H1 (cell line): ENCODE data around the gene PRR35. TPM values are rescaled to one million over a fixed set of nuclear protein-coding genes. Genes with fewer than 3 reads are reported as not detected.

Source experiments
- CTCF ChIA-PET: fragments of 300-600 bp; sonication (Branson Sonifier 250); formaldehyde crosslinking; loops from one replicate; lab custom pipeline; 2021; ENCODE audit not compliant: partially characterized antibody; lab: Charles Lee
- POLR2A ChIA-PET: fragments of 300-600 bp; sonication (Branson Sonifier 250); formaldehyde crosslinking; loops from one replicate; lab custom pipeline; 2021; ENCODE audit warnings: inconsistent platforms; ENCODE audit not compliant: partially characterized antibody; lab: Charles Lee
- DNase-seq, 2 experiments: peaks; one replicate each; pipeline versions ENCODE4 v3.0.0 to v3.0.0-alpha.2; 2010 to 2022; ENCODE audit warnings: low spot score in 2 of 2, low read depth in 1 of 2, mixed read lengths in 1 of 2
- FAIRE-seq: peaks from 2 replicates; lab custom pipeline; 2011; peaks lifted over from hg19 to GRCh38; lab: Jason Lieb, UNC
- H2AFZ ChIP-seq: 2 replicates; pipeline ENCODE4 v1.8.1; 2012; ENCODE audit warnings: low read length, inconsistent platforms
- H2AK5ac ChIP-seq: 2 replicates; pipeline ENCODE4 v1.6.1; 2013; ENCODE audit warnings: low read depth, low read length
- H2BK120ac ChIP-seq: replicated peaks from 2 replicates; pipeline ENCODE3; 2013; ENCODE audit warnings: low read depth, low read length, inconsistent platforms
- H2BK12ac ChIP-seq: 2 replicates; pipeline ENCODE4 v1.6.1; 2013; ENCODE audit warnings: low read depth, low read length
- H2BK15ac ChIP-seq: 2 replicates; pipeline ENCODE4 v1.6.1; 2013; ENCODE audit warnings: low read length
- H2BK20ac ChIP-seq: 2 replicates; pipeline ENCODE4 v1.6.1; 2013; ENCODE audit warnings: low read length
- H2BK5ac ChIP-seq: 2 replicates; pipeline ENCODE4 v1.6.1; 2013; ENCODE audit warnings: low read depth, low read length
- H3K14ac ChIP-seq: 2 replicates; pipeline ENCODE4 v1.6.1; 2013; ENCODE audit warnings: inconsistent platforms; ENCODE audit not compliant: insufficient read length
- H3K18ac ChIP-seq: 2 replicates; pipeline ENCODE4 v1.6.1; 2013; ENCODE audit warnings: low read length; ENCODE audit errors: extremely low read depth
- H3K23ac ChIP-seq: 2 replicates; pipeline ENCODE4 v1.6.1; 2013; ENCODE audit warnings: inconsistent platforms; ENCODE audit not compliant: insufficient read length
- H3K23me2 ChIP-seq: 2 replicates; pipeline ENCODE4 v1.6.1; 2013; ENCODE audit warnings: low read depth, low read length
- H3K27ac ChIP-seq: 2 replicates; pipeline ENCODE4 v1.6.1; 2011; ENCODE audit warnings: low read depth, low read length, inconsistent platforms
- H3K27me3 ChIP-seq, 4 experiments: replicated peaks in 1 of 4; 1 replicate in 1 of 4; 2 replicates in 3 of 4; pipeline versions ENCODE4 v1.6.1 to v1.8.1; 2011 to 2013; ENCODE audit warnings: low read length in 3 of 4, mild to moderate bottlenecking in 3 of 4, inconsistent platforms in 2 of 4, mixed read lengths in 2 of 4, moderate library complexity in 1 of 4; ENCODE audit not compliant: control insufficient read depth in 3 of 4, insufficient read depth in 3 of 4; ENCODE audit errors: extremely low read depth in 1 of 4
- H3K36me3 ChIP-seq, 4 experiments: 2 replicates each; pipeline versions ENCODE4 v1.6.1 to v1.8.1; 2011 to 2013; ENCODE audit warnings: mild to moderate bottlenecking in 4 of 4, low read length in 3 of 4, moderate library complexity in 2 of 4, control low read depth in 1 of 4, inconsistent platforms in 1 of 4; ENCODE audit not compliant: insufficient read depth in 4 of 4, control insufficient read depth in 2 of 4
- H3K4ac ChIP-seq: replicated peaks from 2 replicates; pipeline ENCODE3; 2013; ENCODE audit warnings: low read length, low read depth, mixed read lengths, inconsistent platforms; ENCODE audit not compliant: insufficient read length
- H3K4me1 ChIP-seq, 4 experiments: replicated peaks in 1 of 4; 1 replicate in 1 of 4; 2 replicates in 3 of 4; pipeline versions ENCODE4 v1.6.1 to v1.8.1; 2011 to 2013; ENCODE audit warnings: low read length in 3 of 4, inconsistent platforms in 2 of 4, mixed read lengths in 1 of 4; ENCODE audit not compliant: insufficient read depth in 4 of 4, control insufficient read depth in 3 of 4
- H3K4me2 ChIP-seq, 2 experiments: 2 replicates each; pipeline versions ENCODE4 v1.6.1 to v1.8.1; 2011 to 2013; ENCODE audit warnings: low read depth in 2 of 2, low read length in 2 of 2, control low read depth in 1 of 2, inconsistent platforms in 1 of 2, mild to moderate bottlenecking in 1 of 2; ENCODE audit not compliant: insufficient read depth in 1 of 2
- H3K4me3 ChIP-seq, 4 experiments: fragments of 200-600, 300-600 bp in 1 of 4; sonication (generic), shearing (Covaris generic), sonication (Bioruptor Twin) in 1 of 4; 2 replicates each; pipeline versions ENCODE4 v1.5.1 to v1.8.1; 2011 to 2016; ENCODE audit warnings: low read length in 4 of 4, low read depth in 3 of 4, control low read depth in 2 of 4, inconsistent platforms in 2 of 4, mild to moderate bottlenecking in 2 of 4, mixed read lengths in 1 of 4, moderate library complexity in 1 of 4; ENCODE audit not compliant: insufficient read depth in 2 of 4; ENCODE audit errors: extremely low read depth in 1 of 4
- H3K56ac ChIP-seq: replicated peaks from 2 replicates; pipeline ENCODE3; 2013; ENCODE audit warnings: low read depth, mild to moderate bottlenecking, mixed read lengths, low read length, inconsistent platforms; ENCODE audit not compliant: insufficient read length
- H3K79me1 ChIP-seq: 2 replicates; pipeline ENCODE4 v1.6.1; 2013; ENCODE audit warnings: low read depth, low read length, control low read depth
- H3K79me2 ChIP-seq, 2 experiments: 2 replicates each; pipeline versions ENCODE4 v1.6.1 to v1.8.1; 2012 to 2013; ENCODE audit warnings: low read length in 2 of 2, mild to moderate bottlenecking in 2 of 2, inconsistent platforms in 1 of 2; ENCODE audit not compliant: insufficient read depth in 2 of 2, control insufficient read depth in 1 of 2
- H3K9ac ChIP-seq, 4 experiments: replicated peaks in 1 of 4; 1 replicate in 1 of 4; 2 replicates in 3 of 4; pipeline versions ENCODE4 v1.6.1 to v1.8.1; 2011 to 2013; ENCODE audit warnings: low read depth in 3 of 4, low read length in 3 of 4, control low read depth in 2 of 4, mild to moderate bottlenecking in 2 of 4, moderate library complexity in 2 of 4, inconsistent platforms in 1 of 4; ENCODE audit errors: extremely low read depth in 1 of 4
- H3K9me3 ChIP-seq, 2 experiments: 2 replicates each; pipeline versions ENCODE4 v1.6.1 to v1.8.1; 2012 to 2013; ENCODE audit warnings: mild to moderate bottlenecking in 2 of 2, moderate library complexity in 2 of 2, control low read depth in 1 of 2, inconsistent platforms in 1 of 2, low read depth in 1 of 2, low read length in 1 of 2, mixed read lengths in 1 of 2; ENCODE audit not compliant: insufficient read depth in 2 of 2
- H4K20me1 ChIP-seq, 2 experiments: replicated peaks in 1 of 2; 2 replicates each; pipeline versions ENCODE3 to v1.8.1; 2011 to 2013; ENCODE audit warnings: inconsistent platforms in 2 of 2, low read length in 2 of 2, mild to moderate bottlenecking in 1 of 2; ENCODE audit not compliant: insufficient read depth in 2 of 2, control insufficient read depth in 1 of 2
- H4K5ac ChIP-seq: 2 replicates; pipeline ENCODE4 v1.6.1; 2013; ENCODE audit warnings: low read length, low read depth, mixed read lengths, inconsistent platforms; ENCODE audit not compliant: insufficient read length
- H4K8ac ChIP-seq: 2 replicates; pipeline ENCODE4 v1.8.0; 2013; ENCODE audit warnings: mild to moderate bottlenecking, moderate library complexity, low read length, inconsistent platforms; ENCODE audit not compliant: insufficient read depth; ENCODE audit errors: extremely low read depth
- H4K91ac ChIP-seq: replicated peaks from 2 replicates; pipeline ENCODE3; 2013; ENCODE audit warnings: low read length, mixed read lengths, inconsistent platforms; ENCODE audit not compliant: insufficient read length
- CEBPB ChIP-seq: IDR thresholded peaks from 2 replicates; pipeline ENCODE4 v1.6.1; 2012; ENCODE audit warnings: low read depth, low read length
- CTBP2 ChIP-seq: IDR thresholded peaks from 2 replicates; pipeline ENCODE4 v1.7.0; 2011; ENCODE audit warnings: borderline replicate concordance, mild to moderate bottlenecking, moderate library complexity, mixed read lengths, low read length; ENCODE audit not compliant: insufficient read depth, insufficient read length
- EZH2 ChIP-seq: fragments of 200-600 bp; sonication (generic); IDR thresholded peaks from 2 replicates; pipeline ENCODE4 v1.7.1; 2012; ENCODE audit warnings: low read depth, mild to moderate bottlenecking, moderate library complexity, low read length, inconsistent platforms; ENCODE audit not compliant: severe bottlenecking
- FOSL1 ChIP-seq: IDR thresholded peaks from 2 replicates; pipeline ENCODE4 v1.6.1; 2011; ENCODE audit warnings: mild to moderate bottlenecking, low read depth, low read length, moderate library complexity; ENCODE audit not compliant: insufficient read depth
- NANOG ChIP-seq: IDR thresholded peaks from 2 replicates; pipeline ENCODE4 v1.6.1; 2011; ENCODE audit warnings: low read length, low read depth, mild to moderate bottlenecking, inconsistent platforms; ENCODE audit not compliant: insufficient read depth, poor library complexity, severe bottlenecking
- SIN3A ChIP-seq, 2 experiments: IDR thresholded peaks in 1 of 2; conservative IDR thresholded peaks in 1 of 2; 2 replicates each; pipeline ENCODE4 v1.6.1; 2011 to 2012; ENCODE audit warnings: low read length in 2 of 2, improper control_type of control experiment in 1 of 2, low read depth in 1 of 2, mild to moderate bottlenecking in 1 of 2
- SIX5 ChIP-seq: IDR thresholded peaks from 2 replicates; pipeline ENCODE4 v1.6.1; 2011; ENCODE audit warnings: mild to moderate bottlenecking, low read depth, low read length
- SP4 ChIP-seq: IDR thresholded peaks from 2 replicates; pipeline ENCODE4 v1.6.1; 2012; ENCODE audit warnings: low read length, inconsistent platforms
- TAF1 ChIP-seq: IDR thresholded peaks from 2 replicates; pipeline ENCODE4 v1.6.1; 2011; ENCODE audit warnings: mild to moderate bottlenecking, low read depth, low read length
- TBP ChIP-seq: IDR thresholded peaks from 2 replicates; pipeline ENCODE4 v1.6.1; 2011; ENCODE audit warnings: low read depth, low read length, improper control_type of control experiment
- WGBS, 2 experiments: shearing (Covaris generic) in 1 of 2; methylation state at CpG; one replicate each; pipeline versions ENCODE4 v1.1.6 to v1.1.7; 2013 to 2015; ENCODE audit warnings: low lambda C conversion rate in 2 of 2, mixed read lengths in 2 of 2, inconsistent platforms in 1 of 2, low coverage in 1 of 2, missing lambda C conversion rate in 1 of 2; ENCODE audit not compliant: insufficient replicate concordance in 2 of 2, insufficient coverage in 1 of 2, insufficient read length in 1 of 2; ENCODE audit errors: extremely low coverage in 1 of 2, missing lambda C conversion rate in 1 of 2; 5-methylcytosine and 5-hydroxymethylcytosine counted together
- polyA plus RNA-seq, 7 experiments: library from polyadenylated mRNA; depleted of rRNA in 3 of 7; stranded (reverse) in 5 of 7; unstranded in 2 of 7; fragments of >200 nt in 5 of 7; fragments of 200-250 nt in 2 of 7; gene quantifications; 1 replicate in 5 of 7; 2 replicates in 1 of 7; 4 replicates in 1 of 7; pipeline versions ENCODE4 v1.2.1 to v1.2.3, GENCODE V29; 2011 to 2013; ENCODE audit warnings: missing spikeins in 2 of 7, mixed read lengths in 2 of 7
- total RNA-seq: library from RNA; stranded (reverse); fragmentation: NEBNext Ultra II Directional; extraction: Animal tissue kit (Norgen Biotek cat#: 25700); gene quantifications from 2 replicates; pipeline ENCODE4 v1.2.1, GENCODE V29; 2021

PRR35 gene
- total and polyA plus RNA-seq, 2 of the 8 experiments (the other 6 are each of a cell fraction or from before 2014, with no cell fraction given): 0.38 to 0.50 TPM

- no peak overlapping the region for H3K4ac ChIP-seq
- TF ChIP-seq TAF1 (no peak), SIX5 (no peak), NANOG (no peak), CEBPB (no peak), FOSL1 (no peak), EZH2 (no peak), CTBP2 (no peak), TBP (no peak), SP4 (no peak), SIN3A (conservative IDR thresholded peaks at IDR 0.05 in 1 of 2, IDR thresholded peaks at IDR 0.05 in 1 of 2; ENCODE audit: low read depth in 1 of 2, low read length in 2 of 2) (no peak)
- WGBS, 2 experiments: 83% methylated on average over 23 of the region's 32 CpGs; no CpG with 5 or more reads in 1 of the 2 experiments
- H3K14ac ChIP-seq: no peak overlapping the region
- peaks cover 0 to 16% (median 2%) of the 10 kb centered on the region in 4 experiments; a peak in 1 of 8 replicates for H3K36me3 ChIP-seq
- peaks cover 6% of the 10 kb centered on the region; the same call in 1 of the 2 replicates for H3K23me2 ChIP-seq
- no peak overlapping the region for H3K23ac ChIP-seq
- H4K20me1 ChIP-seq: peaks cover 0 to 2% of the 10 kb centered on the region in 2 experiments
- H4K8ac ChIP-seq: peak overlapping the region; percentile 25; the same call in 1 of the 2 replicates
- FAIRE-seq (no peak), DNase-seq (no peak)
- no peak overlapping the region for H2BK15ac ChIP-seq
- H3K56ac ChIP-seq: no peak overlapping the region
- no peak overlapping the region for H4K91ac ChIP-seq
- H2AK5ac ChIP-seq: no peak overlapping the region
- no peaks in the 10 kb centered on the region; the same call in 1 of the 2 replicates for H3K79me1 ChIP-seq
- H2BK5ac ChIP-seq: no peak overlapping the region
- no peak overlapping the region for H3K4me2 ChIP-seq
- H3K18ac ChIP-seq: no peak overlapping the region
- no peak overlapping the region for H3K9ac ChIP-seq
- no peak overlapping the region for H3K27ac ChIP-seq
- ChIA-PET CTCF (interaction anchor here (1.0 to 3.9 kb wide), 7 partner anchors 9 to 68 kb away, joined by 3 to 21 read pairs (median 5); no protein-coding TSS in a partner anchor), POLR2A (interaction anchor here (0.9 to 2.2 kb wide), 8 partner anchors 11 to 75 kb away, joined by 3 to 8 read pairs (median 4); partner anchors contain the start of genes CAPN15, NHLRC4, PIGQ and WFIKKN1)
- no peak overlapping the region for H4K5ac ChIP-seq
- peaks cover 0 to 10% (median 2%) of the 10 kb centered on the region in 4 experiments; a peak in 4 of 7 replicates for H3K4me1 ChIP-seq
- no peak overlapping the region for H2BK120ac ChIP-seq
- H2BK12ac ChIP-seq: no peak overlapping the region
- no peak overlapping the region for H2AFZ ChIP-seq
- H3K4me3 ChIP-seq: no peak overlapping the region
- H3K27me3 ChIP-seq: peaks cover 14 to 28% (median 20%) of the 10 kb centered on the region in 4 experiments; a peak in 6 of 7 replicates
- H2BK20ac ChIP-seq: no peak overlapping the region
- no peaks in the 10 kb centered on the region for H3K9me3 ChIP-seq
- no peaks in the 10 kb centered on the region for H3K79me2 ChIP-seq
Observed at GRCh38 chr16:555528-556473, 4.4 kb upstream of the PRR35 start.
